Skeletal muscle cell (primary cell): Measurements from ENCODE around the gene PIK3R5.
"Not testable (repeated sequence)": the region's sequence is repeated elsewhere in the genome, so short reads cannot be mapped to it uniquely, and the experiment has no call there.

Experiments
- DNase-seq: peaks from one replicate; pipeline ENCODE4 v3.0.0-alpha.2; 2010; ENCODE audit warnings: low read depth
- H3K4me3 ChIP-seq: 2 replicates; pipeline ENCODE4 v1.5.1; 2011; ENCODE audit warnings: low read depth, mild to moderate bottlenecking, control low read depth, low read length, moderate library complexity

The PIK3R5 gene

GRCh38 chr17:8988263-8988935 lies 22.9 kb upstream of the PIK3R5 start:
- not testable (repeated sequence) for DNase-seq, H3K4me3 ChIP-seq

GRCh38 chr17:8986295-8986694 lies 20.8 kb upstream of the PIK3R5 start:
- H3K4me3 ChIP-seq, result no peak overlapping the region
- no peak for DNase-seq

- no peak for DNase-seq
- no peak overlapping the region for H3K4me3 ChIP-seq
Observed at GRCh38 chr17:8985054-8985701, 19.7 kb upstream of the PIK3R5 start.

GRCh38 chr17:8984225-8984624 lies 18.7 kb upstream of the PIK3R5 start:
- not testable (repeated sequence) for DNase-seq

GRCh38 chr17:8981443-8981842 lies 15.9 kb upstream of the PIK3R5 start:
- DNase-seq, result no peak
- H3K4me3 ChIP-seq, result no peak overlapping the region

More at GRCh38 chr17:8984225-8984624, 18.7 kb upstream of the PIK3R5 start:
- H3K4me3 ChIP-seq, result not testable (repeated sequence)

GRCh38 chr17:8979715-8980114 lies 14.2 kb upstream of the PIK3R5 start:
- H3K4me3 ChIP-seq, result no peak overlapping the region
- no peak for DNase-seq

- H3K4me3 ChIP-seq, result no peak overlapping the region
- DNase-seq, result no peak
Observed at GRCh38 chr17:8976638-8977037, 11.1 kb upstream of the PIK3R5 start.

- no peak overlapping the region for H3K4me3 ChIP-seq
- no peak for DNase-seq
Observed at GRCh38 chr17:8975091-8975725, 9.7 kb upstream of the PIK3R5 start.

- no peak for DNase-seq
- no peak overlapping the region for H3K4me3 ChIP-seq
Observed at GRCh38 chr17:8969901-8970300, 4.4 kb upstream of the PIK3R5 start.

- no peak overlapping the region for H3K4me3 ChIP-seq
- no peak for DNase-seq
Observed at GRCh38 chr17:8968503-8968902, 3.0 kb upstream of the PIK3R5 start.

GRCh38 chr17:8967861-8968260 lies 2.4 kb upstream of the PIK3R5 start:
- no peak overlapping the region for H3K4me3 ChIP-seq
- DNase-seq, result no peak

- H3K4me3 ChIP-seq, result no peak overlapping the region
- DNase-seq, result no peak
Observed at GRCh38 chr17:8966926-8967325, 1.4 kb upstream of the PIK3R5 start.

- H3K4me3 ChIP-seq, result no peak overlapping the region
- DNase-seq, result no peak
Observed at GRCh38 chr17:8964801-8965393, 610 bp downstream of the PIK3R5 start.

GRCh38 chr17:8963647-8964258 lies 1.8 kb downstream of the PIK3R5 start:
- H3K4me3 ChIP-seq, result no peak overlapping the region
- no peak for DNase-seq

- no peak overlapping the region for H3K4me3 ChIP-seq
- DNase-seq, result no peak
Observed at GRCh38 chr17:8963014-8963413, 2.5 kb downstream of the PIK3R5 start.

GRCh38 chr17:8961829-8962228 lies 3.7 kb downstream of the PIK3R5 start:
- no peak for DNase-seq
- no peak overlapping the region for H3K4me3 ChIP-seq

- DNase-seq, result no peak
- H3K4me3 ChIP-seq, result no peak overlapping the region
Observed at GRCh38 chr17:8960325-8961140, 5.0 kb downstream of the PIK3R5 start.

GRCh38 chr17:8959312-8959918 lies 6.1 kb downstream of the PIK3R5 start:
- no peak overlapping the region for H3K4me3 ChIP-seq
- DNase-seq, result no peak

- no peak for DNase-seq
- no peak overlapping the region for H3K4me3 ChIP-seq
Observed at GRCh38 chr17:8957721-8958120, 7.8 kb downstream of the PIK3R5 start.
